GM18951 (cell line): ENCODE data around the gene SEMA6A.

ENCODE experiments used
- POLR2A ChIP-seq: IDR thresholded peaks from 4 replicates; pipeline ENCODE4 v1.6.1; 2011; ENCODE audit warnings: mild to moderate bottlenecking; ENCODE audit not compliant: insufficient read length, insufficient read depth; ENCODE audit errors: extremely low read depth
- in situ Hi-C: fragments of 300-500 bp; cut with MboI; formaldehyde crosslinking; loops from one replicate; pipeline ENCODE4 v1.12.0; 2022; ENCODE audit warnings: low sequenced_read_pairs, mixed read lengths, inconsistent platforms; ENCODE audit not compliant: unreplicated experiment

The SEMA6A gene

GRCh38 chr5:116479776-116480675 is 94.6 kb downstream of the SEMA6A start:
- no peak for TF ChIP-seq POLR2A
- in situ Hi-C loops = no loop called here

- no peak for TF ChIP-seq POLR2A
- in situ Hi-C loops = no loop called here
Measured at GRCh38 chr5:116478491-116478890, 96.1 kb downstream of the SEMA6A start.

GRCh38 chr5:116476897-116477537 is 97.6 kb downstream of the SEMA6A start:
- in situ Hi-C loops = no loop called here
- TF ChIP-seq POLR2A = no peak

DNA sequence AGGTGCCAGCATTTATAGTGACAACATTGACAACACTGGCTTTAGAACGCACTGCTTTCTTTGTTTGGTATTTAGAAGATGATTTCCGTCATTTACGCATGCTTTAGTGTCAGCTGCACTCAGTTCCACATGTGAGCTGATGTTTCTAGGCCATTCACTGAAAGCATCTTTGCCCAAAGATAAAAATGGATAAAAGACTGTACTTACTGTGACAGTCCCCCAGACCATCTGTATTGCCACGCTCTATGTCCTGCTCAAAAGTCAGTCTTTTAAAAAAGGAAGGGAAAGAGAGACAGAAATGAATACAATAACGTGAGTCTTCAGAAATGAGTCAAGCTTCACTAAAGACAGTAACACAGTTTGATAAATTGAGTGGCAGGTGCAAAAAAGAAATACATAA is 99.3 kb downstream of the SEMA6A start:
- TF ChIP-seq POLR2A = no peak
- in situ Hi-C loops = no loop called here

DNA sequence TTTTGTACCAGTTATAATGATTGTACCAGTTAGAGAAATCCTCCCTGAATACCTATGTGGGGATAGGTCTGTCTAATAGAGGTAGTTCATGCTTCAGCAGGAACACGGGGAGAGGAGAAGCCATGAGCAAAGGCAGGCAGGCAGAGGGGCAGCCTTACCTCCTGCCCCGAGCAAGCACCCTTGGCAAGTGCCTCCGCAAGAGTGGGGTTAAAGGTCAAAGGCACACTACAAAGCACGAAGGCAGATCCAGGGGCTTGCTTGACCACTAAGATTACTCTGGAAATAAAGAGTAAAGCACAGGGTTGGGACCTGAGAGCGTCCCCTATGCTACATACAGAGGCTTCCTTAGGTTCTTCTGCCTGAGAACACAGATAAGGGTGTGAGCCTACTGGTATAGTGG is 100.9 kb downstream of the SEMA6A start:
- in situ Hi-C loops = no loop called here
- TF ChIP-seq POLR2A = no peak

GRCh38 chr5:116472274-116472673 is 102.3 kb downstream of the SEMA6A start:
- in situ Hi-C loops = no loop called here
- TF ChIP-seq POLR2A = no peak

DNA sequence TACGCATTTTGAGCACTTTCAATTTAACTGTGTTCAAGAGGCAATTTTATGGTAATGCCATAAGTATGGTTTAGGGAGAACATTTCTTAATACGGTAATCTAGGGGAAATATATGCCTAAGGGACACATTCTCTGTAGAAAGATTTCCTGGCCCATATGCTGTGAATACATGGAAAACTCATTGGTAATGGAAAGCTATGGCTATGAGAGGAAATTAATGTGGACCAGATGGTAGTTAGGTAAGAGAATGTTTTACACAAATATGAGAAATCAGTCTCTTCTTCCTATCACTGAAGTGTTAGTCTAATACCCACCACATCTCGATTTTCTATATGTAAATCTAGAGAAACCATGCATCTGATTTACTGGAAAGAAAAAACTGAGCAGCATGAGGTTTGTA is 105.0 kb downstream of the SEMA6A start:
- no peak for TF ChIP-seq POLR2A
- in situ Hi-C loops = no loop called here

DNA sequence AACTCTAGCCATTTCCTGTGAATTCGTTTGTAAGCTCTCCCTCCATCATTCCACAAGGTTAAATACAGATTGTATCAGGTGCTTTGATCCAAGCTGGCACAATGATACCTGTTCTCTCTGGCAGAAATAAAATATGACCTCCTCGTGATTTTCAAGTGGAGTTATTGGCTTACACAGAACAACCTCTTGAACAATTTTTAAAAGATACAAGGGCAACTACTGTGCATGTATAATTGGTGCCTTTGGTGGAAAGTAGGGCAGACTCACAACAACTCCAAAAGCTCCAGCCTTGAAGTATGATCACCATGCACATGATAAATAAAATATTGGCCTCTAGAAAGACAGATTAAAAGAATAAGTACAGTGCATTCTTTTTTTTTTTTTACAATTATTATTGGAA is 106.0 kb downstream of the SEMA6A start:
- TF ChIP-seq POLR2A = no peak
- in situ Hi-C loops = no loop called here

DNA sequence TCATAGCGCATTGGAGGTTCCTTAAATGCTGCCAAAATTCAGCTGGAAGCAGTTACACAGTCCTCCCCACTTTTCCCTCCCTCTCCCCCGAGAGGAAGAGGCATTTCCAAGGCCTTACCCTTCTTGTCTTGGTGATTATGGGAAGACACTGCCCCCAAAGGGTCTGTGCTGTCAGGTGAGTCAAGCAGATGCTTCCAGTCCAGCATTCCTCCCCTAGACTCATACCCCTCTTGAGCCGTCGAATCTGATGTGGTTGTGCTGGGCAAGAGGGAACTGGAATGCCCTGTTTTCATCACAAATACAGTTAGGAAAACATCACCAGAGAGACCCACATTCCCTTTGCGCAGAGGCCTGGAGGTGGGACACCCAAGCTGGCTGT is 107.2 kb downstream of the SEMA6A start:
- TF ChIP-seq POLR2A = no peak
- in situ Hi-C loops = no loop called here

DNA sequence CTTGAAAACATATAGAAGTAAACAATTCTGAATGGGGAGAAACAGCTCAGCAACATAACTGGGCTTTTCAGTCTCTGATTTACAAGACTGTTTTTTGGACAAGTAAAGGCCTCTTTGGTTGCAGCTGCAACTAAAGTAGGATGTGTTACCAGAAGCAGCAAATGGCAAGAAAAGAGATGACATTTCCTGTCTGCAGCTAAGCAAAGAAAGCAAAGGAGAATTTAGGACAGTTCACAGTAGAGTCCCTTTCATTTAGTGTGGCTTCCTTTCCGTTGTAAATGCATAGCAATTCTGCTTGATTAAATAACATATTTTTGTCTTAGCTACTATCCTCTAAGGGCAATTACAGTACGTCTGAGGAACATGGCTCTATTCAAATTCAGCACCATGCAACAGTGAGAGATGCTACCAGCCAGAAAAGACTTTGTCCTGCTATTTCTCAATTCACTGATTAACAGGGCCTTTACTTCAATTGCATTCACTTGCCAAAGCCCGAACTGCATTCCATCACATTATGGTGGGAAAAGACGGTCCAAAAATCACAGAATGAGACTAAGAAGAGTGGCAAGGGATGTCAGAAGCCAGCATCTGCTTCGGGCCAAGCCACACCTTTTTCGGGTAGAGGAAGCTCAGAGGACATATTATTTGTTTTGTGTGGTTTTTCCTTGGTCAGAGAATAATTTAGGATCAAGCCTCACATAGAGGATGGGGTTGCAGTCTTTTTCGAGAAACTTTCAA is 107.7 kb downstream of the SEMA6A start:
- in situ Hi-C loops = no loop called here
- TF ChIP-seq POLR2A = no peak

- in situ Hi-C loops = no loop called here
- TF ChIP-seq POLR2A = no peak
Measured at GRCh38 chr5:116465411-116465810, 109.2 kb downstream of the SEMA6A start.

DNA sequence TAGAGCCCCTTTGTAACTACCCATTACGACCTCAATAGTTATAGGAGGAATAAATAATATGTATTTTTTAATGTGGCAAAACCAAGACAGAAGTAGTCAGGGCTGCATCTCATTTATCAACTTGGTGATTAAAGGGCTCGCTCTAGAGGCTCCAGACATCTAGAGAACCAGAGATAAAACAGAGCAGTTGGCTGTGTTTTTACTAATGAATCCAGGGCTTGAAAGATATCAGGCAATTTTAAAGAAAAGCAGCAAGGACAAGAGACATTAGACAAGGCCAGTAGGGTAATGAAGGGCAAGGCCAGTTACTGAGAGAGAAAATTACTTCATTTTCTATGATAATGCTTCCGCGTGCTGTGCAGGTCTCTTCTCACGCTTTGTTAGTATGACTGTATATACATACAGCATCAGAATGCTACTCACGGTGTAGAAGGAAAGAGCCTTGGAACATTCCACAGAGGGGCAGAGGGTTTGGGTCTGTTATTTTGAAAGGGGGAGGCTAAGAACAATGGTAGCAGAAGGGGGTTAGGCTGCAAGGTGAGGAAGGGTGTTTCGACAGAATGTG is 110.4 kb downstream of the SEMA6A start:
- TF ChIP-seq POLR2A = no peak
- in situ Hi-C loops = no loop called here

GRCh38 chr5:116462500-116462899 is 112.1 kb downstream of the SEMA6A start:
- TF ChIP-seq POLR2A = no peak
- in situ Hi-C loops = no loop called here
